ENCODE measurements around the gene PLA2G4A. TPM values are rescaled to one million over a fixed set of nuclear protein-coding genes. Genes with fewer than 3 reads are reported as not detected.
A peak's percentile ranks its signal among the peaks of the same experiment; 100 is the strongest.

PLA2G4A gene
- total RNA-seq, 2 experiments from 2014 or later = not detected

DNA sequence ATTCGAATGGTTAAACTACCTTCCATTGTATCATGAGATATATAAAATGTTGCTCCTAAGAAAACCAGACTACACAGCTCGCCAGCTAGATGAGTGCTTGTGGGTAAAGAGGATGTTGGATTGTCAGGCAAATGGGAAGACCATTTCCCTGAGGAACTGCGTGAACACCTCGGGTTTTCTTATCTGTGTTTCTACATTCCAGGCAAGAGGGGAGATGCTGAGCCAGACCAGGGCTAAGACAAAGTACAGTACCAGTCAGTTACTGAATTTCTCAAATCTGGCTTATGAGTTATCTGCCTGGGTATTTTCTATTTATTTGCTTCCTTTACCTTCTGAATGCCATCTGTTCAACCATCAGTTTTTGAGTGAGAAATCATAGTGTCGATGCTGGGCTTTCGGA is 170.8 kb downstream of the PLA2G4A start:
- TF ChIP-seq, protein P1, sequence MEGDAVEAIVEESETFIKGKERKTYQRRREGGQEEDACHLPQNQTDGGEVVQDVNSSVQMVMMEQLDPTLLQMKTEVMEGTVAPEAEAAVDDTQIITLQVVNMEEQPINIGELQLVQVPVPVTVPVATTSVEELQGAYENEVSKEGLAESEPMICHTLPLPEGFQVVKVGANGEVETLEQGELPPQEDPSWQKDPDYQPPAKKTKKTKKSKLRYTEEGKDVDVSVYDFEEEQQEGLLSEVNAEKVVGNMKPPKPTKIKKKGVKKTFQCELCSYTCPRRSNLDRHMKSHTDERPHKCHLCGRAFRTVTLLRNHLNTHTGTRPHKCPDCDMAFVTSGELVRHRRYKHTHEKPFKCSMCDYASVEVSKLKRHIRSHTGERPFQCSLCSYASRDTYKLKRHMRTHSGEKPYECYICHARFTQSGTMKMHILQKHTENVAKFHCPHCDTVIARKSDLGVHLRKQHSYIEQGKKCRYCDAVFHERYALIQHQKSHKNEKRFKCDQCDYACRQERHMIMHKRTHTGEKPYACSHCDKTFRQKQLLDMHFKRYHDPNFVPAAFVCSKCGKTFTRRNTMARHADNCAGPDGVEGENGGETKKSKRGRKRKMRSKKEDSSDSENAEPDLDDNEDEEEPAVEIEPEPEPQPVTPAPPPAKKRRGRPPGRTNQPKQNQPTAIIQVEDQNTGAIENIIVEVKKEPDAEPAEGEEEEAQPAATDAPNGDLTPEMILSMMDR (IDR thresholded peaks at IDR 0.05) = no peak
- no peaks in the 10 kb centered on the region for H3K36me3 ChIP-seq (ENCODE audit: insufficient read depth, low read length)
- H3K27ac ChIP-seq (ENCODE audit: low read depth in 1 of 2, low read length in 2 of 2) = no peak overlapping the region
- no peak overlapping the region for H3K4me3 Mint-ChIP-seq
- H3K27me3 Mint-ChIP-seq = no peaks in the 10 kb centered on the region
- H3K9me3 Mint-ChIP-seq = no peaks in the 10 kb centered on the region
- intact Hi-C loops (cut with DNase I, micrococcal nuclease) = no loop called here
- H3K4me1 Mint-ChIP-seq (ENCODE audit: low read depth) = no peaks in the 10 kb centered on the region
- H3K27me3 ChIP-seq (ENCODE audit: control insufficient read depth in 1 of 2, insufficient read depth in 2 of 2, low read length in 2 of 2) = no peaks in the 10 kb centered on the region
- H3K27ac Mint-ChIP-seq = no peak overlapping the region
- H3K36me3 Mint-ChIP-seq (ENCODE audit: low read depth) = no peaks in the 10 kb centered on the region
- H3K4me1 ChIP-seq (ENCODE audit: insufficient read depth, low read length) = no peaks in the 10 kb centered on the region
- POLR2A ChIA-PET = no interaction called here
- CTCF ChIA-PET = no interaction called here
- no peak overlapping the region for H3K4me3 ChIP-seq (ENCODE audit: low read length)
- H3K9me3 ChIP-seq (ENCODE audit: control insufficient read depth in 1 of 2, insufficient read depth in 1 of 2, low read length in 2 of 2) = no peaks in the 10 kb centered on the region
- ATAC-seq (ENCODE audit: poor library complexity) (no peak), DNase-seq (no peak)

DNA sequence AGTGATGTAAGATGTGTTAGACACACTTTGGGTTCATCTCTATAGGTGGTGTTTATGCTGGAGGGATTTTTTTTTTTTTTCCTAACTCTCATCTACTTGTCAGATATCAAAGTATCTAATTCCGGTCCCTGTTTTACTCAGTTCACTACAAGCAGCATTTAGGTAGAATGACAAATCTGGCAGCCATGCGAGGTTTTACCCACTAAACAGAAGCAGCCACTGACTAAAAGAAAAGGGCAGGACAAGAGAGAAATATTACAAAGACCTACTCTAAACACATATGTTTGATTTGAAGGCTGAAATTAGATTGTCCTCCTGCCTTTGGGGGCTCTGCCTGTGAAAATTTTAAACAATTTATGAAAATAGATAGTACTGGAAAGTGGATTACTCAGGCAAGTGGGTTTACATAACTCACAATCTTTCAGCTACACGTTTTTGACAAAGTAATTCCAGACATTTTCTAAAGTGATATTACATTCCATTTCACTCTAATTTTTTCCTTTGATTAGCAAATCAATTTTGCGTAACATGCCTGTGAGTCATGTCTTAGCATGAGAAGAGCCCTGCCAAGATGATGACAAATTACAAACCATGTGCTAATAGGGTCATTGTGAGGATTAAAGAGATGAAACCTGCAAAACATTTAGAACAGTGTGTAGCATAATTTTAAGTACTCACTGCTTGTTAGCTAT is 172.6 kb downstream of the PLA2G4A start:
- intact Hi-C loops (cut with DNase I, micrococcal nuclease) = no loop called here
- no peaks in the 10 kb centered on the region for H3K9me3 Mint-ChIP-seq
- H3K9me3 ChIP-seq (ENCODE audit: control insufficient read depth in 1 of 2, insufficient read depth in 1 of 2, low read length in 2 of 2) = no peaks in the 10 kb centered on the region
- POLR2A ChIA-PET = no interaction called here
- no peak overlapping the region for H3K27ac ChIP-seq (ENCODE audit: low read depth in 1 of 2, low read length in 2 of 2)
- ATAC-seq (ENCODE audit: poor library complexity) (no peak), DNase-seq (peak in 2 of 14 experiments; percentile 11 to 18)
- TF ChIP-seq, protein P1 (IDR thresholded peaks at IDR 0.05) = no peak
- no peak overlapping the region for H3K4me3 ChIP-seq (ENCODE audit: low read length)
- CTCF ChIA-PET = interaction anchor here (1.4 kb wide), 1 partner anchor 15 kb away, joined by 4 read pairs; no protein-coding TSS in a partner anchor
- no peaks in the 10 kb centered on the region for H3K4me1 ChIP-seq (ENCODE audit: insufficient read depth, low read length)
- no peaks in the 10 kb centered on the region for H3K27me3 Mint-ChIP-seq
- H3K4me3 Mint-ChIP-seq = no peak overlapping the region
- no peak overlapping the region for H3K27ac Mint-ChIP-seq
- H3K36me3 Mint-ChIP-seq (ENCODE audit: low read depth) = no peaks in the 10 kb centered on the region
- H3K27me3 ChIP-seq (ENCODE audit: control insufficient read depth in 1 of 2, insufficient read depth in 2 of 2, low read length in 2 of 2) = no peaks in the 10 kb centered on the region
- H3K36me3 ChIP-seq (ENCODE audit: insufficient read depth, low read length) = no peaks in the 10 kb centered on the region
- no peaks in the 10 kb centered on the region for H3K4me1 Mint-ChIP-seq (ENCODE audit: low read depth)

DNA sequence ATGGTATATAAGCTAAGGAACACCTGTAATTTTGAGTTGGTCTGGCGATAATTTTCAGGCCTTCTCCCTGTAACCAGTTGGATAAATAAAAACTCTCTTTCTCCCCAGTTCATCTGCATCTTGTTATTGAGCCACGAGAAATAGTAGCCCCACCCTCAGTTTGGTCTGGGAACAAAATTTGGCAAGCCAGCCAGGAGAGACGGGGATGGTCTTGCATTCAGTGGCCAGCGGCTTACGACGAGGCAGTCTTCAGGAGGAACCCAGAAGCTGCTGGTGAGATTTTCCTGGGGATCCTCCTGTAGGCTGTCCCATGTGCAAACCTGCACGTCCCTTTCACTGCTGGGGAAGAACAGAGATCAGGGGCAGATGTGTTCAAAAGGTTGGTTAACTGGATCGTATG is 174.6 kb downstream of the PLA2G4A start:
- ATAC-seq (ENCODE audit: poor library complexity) (no peak), DNase-seq (no peak)
- no peak overlapping the region for H3K27ac Mint-ChIP-seq
- CTCF ChIA-PET = no interaction called here
- Histone ChIP-seq H3K36me3 (ENCODE audit: insufficient read depth, low read length) (no peaks in the 10 kb centered on the region), H3K4me1 (ENCODE audit: insufficient read depth, low read length) (no peaks in the 10 kb centered on the region), H3K27ac (ENCODE audit: low read depth in 1 of 2, low read length in 2 of 2) (no peak overlapping the region), H3K27me3 (ENCODE audit: control insufficient read depth in 1 of 2, insufficient read depth in 2 of 2, low read length in 2 of 2) (no peaks in the 10 kb centered on the region), H3K4me3 (ENCODE audit: low read length) (no peak overlapping the region), H3K9me3 (ENCODE audit: control insufficient read depth in 1 of 2, insufficient read depth in 1 of 2, low read length in 2 of 2) (no peaks in the 10 kb centered on the region)
- no peaks in the 10 kb centered on the region for H3K4me1 Mint-ChIP-seq (ENCODE audit: low read depth)
- TF ChIP-seq, protein P1 (IDR thresholded peaks at IDR 0.05) = no peak
- no peaks in the 10 kb centered on the region for H3K36me3 Mint-ChIP-seq (ENCODE audit: low read depth)
- POLR2A ChIA-PET = no interaction called here
- no peak overlapping the region for H3K4me3 Mint-ChIP-seq
- intact Hi-C loops (cut with DNase I, micrococcal nuclease) = no loop called here
- peaks cover 5% of the 10 kb centered on the region for H3K9me3 Mint-ChIP-seq
- H3K27me3 Mint-ChIP-seq = no peaks in the 10 kb centered on the region

Measured in CD4-positive, alpha-beta T cell (primary cell).